Mucosa of descending colon (tissue), 3 donors: Measurements from ENCODE around the gene HDGFL2. TPM values are rescaled to one million over a fixed set of nuclear protein-coding genes. Genes with fewer than 3 reads are reported as not detected.

Experiments used
- ATAC-seq: fragments of 200-7000 bp; cut with Tn5 transposase; one replicate; pipeline ENCODE4 v1.9.1; 2020; ENCODE audit warnings: mild to moderate bottlenecking, moderate library complexity
- DNase-seq, 3 donors: peaks; one replicate each; pipeline ENCODE4 v3.0.0-alpha.2; 2020
- H3K36me3 ChIP-seq: fragments of 200-600 bp; one replicate; pipeline ENCODE4 v1.8.0; 2021; ENCODE audit warnings: low read depth, mild to moderate bottlenecking
- H3K4me1 ChIP-seq: fragments of 200-600 bp; one replicate; pipeline ENCODE4 v1.8.0; 2021; ENCODE audit warnings: low read depth, mild to moderate bottlenecking
- H3K4me3 ChIP-seq: fragments of 200-600 bp; one replicate; pipeline ENCODE4 v1.8.0; 2021; ENCODE audit warnings: mild to moderate bottlenecking
- H3K9me3 ChIP-seq: fragments of 200-600 bp; one replicate; pipeline ENCODE4 v1.8.0; 2021; ENCODE audit warnings: mild to moderate bottlenecking
- CTCF ChIP-seq: fragments of 200-600 bp; IDR thresholded peaks from one replicate; pipeline ENCODE4 v1.8.0; 2022; ENCODE audit warnings: antibody characterized with exemption, mild to moderate bottlenecking
- intact Hi-C, 2 donors: fragments of 100-400 bp; cut with DNase I in 1 of 2; cut with micrococcal nuclease in 1 of 2; formaldehyde crosslinking; loops; one replicate each; pipeline versions ENCODE4 v1.11.0 to v1.11.1; 2022; cut with DNase I, micrococcal nuclease
- total RNA-seq, 3 donors: library from RNA; stranded (reverse); fragmentation: NEBNext Ultra II Directional in 2 of 3; extraction: Animal tissue kit (Norgen Biotek cat#: 25700) in 2 of 3; gene quantifications; one replicate each; pipeline versions ENCODE4 v1.2.1 to v1.2.4, GENCODE V29; 2021 to 2023
- donor health status: DM: no; HTN: no; CAD: no; lungs with moderate emphysema.
- donor health status: DM: no; HTN: no; CAD: no.
- donor health status: DM: no; HTN: yes; CAD: no.

Gene HDGFL2
- total RNA-seq, 3 donors from 2014 or later: 35.6 to 49.2 (median 39.0) TPM

GRCh38 chr19:4452230-4452990, 19.7 kb upstream of the HDGFL2 start:
- no peak for DNase-seq
- no peak for TF ChIP-seq CTCF
- intact Hi-C loops: no loop called here
- Histone ChIP-seq H3K9me3 (no peaks in the 10 kb centered on the region), H3K4me1 (peaks cover 8% of the 10 kb centered on the region), H3K36me3 (peaks cover 10% of the 10 kb centered on the region), H3K4me3 (no peak overlapping the region)
- no peak for ATAC-seq

- no peaks in the 10 kb centered on the region for H3K9me3 ChIP-seq
- peaks cover 8% of the 10 kb centered on the region for H3K4me1 ChIP-seq
- intact Hi-C loops: no loop called here
- ATAC-seq (no peak), DNase-seq (no peak)
- H3K4me3 ChIP-seq: no peak overlapping the region
- H3K36me3 ChIP-seq: peaks cover 6% of the 10 kb centered on the region
- no peak for TF ChIP-seq CTCF
These were observed 18.6 kb upstream of the HDGFL2 start for GRCh38 chr19:4453232-4454179.

- Histone ChIP-seq H3K36me3 (peaks cover 6% of the 10 kb centered on the region), H3K4me1 (peaks cover 8% of the 10 kb centered on the region), H3K4me3 (no peak overlapping the region), H3K9me3 (no peaks in the 10 kb centered on the region)
- intact Hi-C loops: no loop called here
- TF ChIP-seq CTCF: no peak
- DNase-seq (no peak), ATAC-seq (no peak)
These were observed 17.1 kb upstream of the HDGFL2 start for GRCh38 chr19:4454747-4455718.

GRCh38 chr19:4455719-4456475, 16.2 kb upstream of the HDGFL2 start:
- no peak for DNase-seq
- no peak for TF ChIP-seq CTCF
- H3K9me3 ChIP-seq: no peaks in the 10 kb centered on the region
- ATAC-seq: no peak
- peaks cover 8% of the 10 kb centered on the region for H3K4me1 ChIP-seq
- intact Hi-C loops: no loop called here
- H3K36me3 ChIP-seq: peaks cover 6% of the 10 kb centered on the region
- H3K4me3 ChIP-seq: no peak overlapping the region
